Neural progenitor cell (in vitro differentiated cells): ENCODE data around the gene BSND. TPM values are rescaled to one million over a fixed set of nuclear protein-coding genes. Genes with fewer than 3 reads are reported as not detected.

Source experiments
- DNase-seq: peaks from one replicate; pipeline ENCODE4 v3.0.0-alpha.2; 2016; ENCODE audit warnings: low spot score
- H2AFZ ChIP-seq: fragments of 200-600 bp; sonication (generic); replicated peaks from 2 replicates; pipeline ENCODE4 v1.6.1; 2016; ENCODE audit warnings: antibody characterized with exemption
- H3F3A ChIP-seq: fragments of 200-600 bp; sonication (generic); 2 replicates; pipeline ENCODE4 v1.6.1; 2016; ENCODE audit warnings: antibody characterized with exemption, low read depth
- H3K27ac ChIP-seq: fragments of 200-600 bp; sonication (generic); 2 replicates; pipeline ENCODE4 v1.5.1; 2016; ENCODE audit warnings: mild to moderate bottlenecking
- H3K27me3 ChIP-seq: fragments of 200-600 bp; sonication (generic); 2 replicates; pipeline ENCODE4 v1.6.1; 2016; ENCODE audit warnings: mild to moderate bottlenecking, moderate library complexity
- H3K36me3 ChIP-seq: fragments of 200-600 bp; sonication (generic); 2 replicates; pipeline ENCODE4 v1.5.1; 2016
- H3K4me1 ChIP-seq: fragments of 200-600 bp; sonication (generic); 2 replicates; pipeline ENCODE4 v1.6.1; 2016; ENCODE audit warnings: mixed run types
- H3K4me2 ChIP-seq: fragments of 200-600 bp; sonication (generic); 2 replicates; pipeline ENCODE4 v1.6.1; 2016
- H3K4me3 ChIP-seq: fragments of 200-600 bp; sonication (generic); 2 replicates; pipeline ENCODE4 v1.5.1; 2016
- H3K79me2 ChIP-seq: fragments of 200-600 bp; sonication (generic); 2 replicates; pipeline ENCODE4 v1.6.1; 2016; ENCODE audit warnings: low read depth
- H3K9ac ChIP-seq: fragments of 200-600 bp; sonication (generic); 2 replicates; pipeline ENCODE4 v1.6.1; 2016
- H3K9me3 ChIP-seq: fragments of 200-600 bp; sonication (generic); 2 replicates; pipeline ENCODE4 v1.5.1; 2016; ENCODE audit warnings: low read depth
- H4K20me1 ChIP-seq: fragments of 200-600 bp; sonication (generic); 2 replicates; pipeline ENCODE4 v1.6.1; 2016; ENCODE audit warnings: low read depth
- H3K27ac Mint-ChIP-seq: 3 replicates; pipeline ENCODE4 v1.8.0; 2021; ENCODE audit warnings: mixed read lengths
- H3K27me3 Mint-ChIP-seq: 2 replicates; pipeline ENCODE4 v1.8.0; 2022; ENCODE audit warnings: low read depth, mild to moderate bottlenecking, inconsistent platforms, moderate library complexity, mixed read lengths; ENCODE audit not compliant: insufficient read depth
- H3K36me3 Mint-ChIP-seq: 3 replicates; pipeline ENCODE4 v1.8.0; 2021; ENCODE audit warnings: mixed read lengths
- H3K4me1 Mint-ChIP-seq: 3 replicates; pipeline ENCODE4 v1.8.0; 2021; ENCODE audit warnings: mixed read lengths
- H3K4me3 Mint-ChIP-seq: 3 replicates; pipeline ENCODE4 v1.8.0; 2021; ENCODE audit warnings: mild to moderate bottlenecking, moderate library complexity, mixed read lengths
- H3K9me3 Mint-ChIP-seq: 3 replicates; pipeline ENCODE4 v1.8.0; 2020; ENCODE audit warnings: mixed read lengths
- CTCF ChIP-seq: fragments of 200-600 bp; sonication (generic); IDR thresholded peaks from 2 replicates; pipeline ENCODE4 v1.5.1; 2017; ENCODE audit warnings: antibody characterized with exemption, mild to moderate bottlenecking
- EZH2 ChIP-seq: fragments of 200-600 bp; sonication (generic); IDR thresholded peaks from 2 replicates; pipeline ENCODE4 v1.6.1; 2017; ENCODE audit warnings: antibody characterized with exemption, mild to moderate bottlenecking, moderate library complexity
- EZH2phosphoT487 ChIP-seq: fragments of 200-600 bp; sonication (generic); IDR thresholded peaks from 2 replicates; pipeline ENCODE4 v1.6.1; 2017; ENCODE audit warnings: antibody characterized with exemption
- total RNA-seq: library from RNA; depleted of rRNA; stranded (reverse); fragments of >200 nt; gene quantifications from 2 replicates; pipeline ENCODE4 v1.2.3, GENCODE V29; 2015; ENCODE audit warnings: low replicate concordance

Gene BSND
- total RNA-seq, 1 donor from 2014 or later: not detected

GRCh38 chr1:54994355-54994990, 4.3 kb upstream of the BSND start:
- H3K4me1 Mint-ChIP-seq: peaks cover 34% of the 10 kb centered on the region
- H3K4me3 Mint-ChIP-seq: peak overlapping the region; percentile 19
- Histone ChIP-seq H3K9ac (no peak overlapping the region), H4K20me1 (peaks cover 2% of the 10 kb centered on the region), H3K36me3 (no peaks in the 10 kb centered on the region), H3K4me2 (no peak overlapping the region), H3K4me3 (no peak overlapping the region), H3K27me3 (peaks cover 48% of the 10 kb centered on the region), H3F3A (peaks cover 9% of the 10 kb centered on the region), H3K79me2 (no peaks in the 10 kb centered on the region), H3K9me3 (no peaks in the 10 kb centered on the region), H3K4me1 (peaks cover 14% of the 10 kb centered on the region), H2AFZ (no peak overlapping the region), H3K27ac (no peak overlapping the region)
- no peaks in the 10 kb centered on the region for H3K9me3 Mint-ChIP-seq
- peak overlapping the region; percentile 16 for H3K27ac Mint-ChIP-seq
- no peak for TF ChIP-seq EZH2
- no peak for TF ChIP-seq CTCF
- no peak for TF ChIP-seq EZH2phosphoT487
- peaks cover 31% of the 10 kb centered on the region for H3K27me3 Mint-ChIP-seq
- DNase-seq: no peak
- no peaks in the 10 kb centered on the region for H3K36me3 Mint-ChIP-seq

- no peak overlapping the region for H3K4me3 ChIP-seq
- no peaks in the 10 kb centered on the region for H3K9me3 ChIP-seq
- peaks cover 14% of the 10 kb centered on the region for H3K4me1 ChIP-seq
- Mint-ChIP-seq H3K27me3 (peaks cover 35% of the 10 kb centered on the region), H3K4me1 (peaks cover 32% of the 10 kb centered on the region), H3K9me3 (no peaks in the 10 kb centered on the region), H3K27ac (peak overlapping the region; percentile 16), H3K36me3 (no peaks in the 10 kb centered on the region), H3K4me3 (peak overlapping the region; percentile 18)
- H4K20me1 ChIP-seq: peaks cover 2% of the 10 kb centered on the region
- H3K36me3 ChIP-seq: no peaks in the 10 kb centered on the region
- peaks cover 55% of the 10 kb centered on the region for H3K27me3 ChIP-seq
- no peak for DNase-seq
- H3K4me2 ChIP-seq: peak overlapping the region; percentile 7
- no peak overlapping the region for H2AFZ ChIP-seq
- no peak overlapping the region for H3K9ac ChIP-seq
- H3K27ac ChIP-seq: no peak overlapping the region
- H3F3A ChIP-seq: peaks cover 9% of the 10 kb centered on the region
- H3K79me2 ChIP-seq: no peaks in the 10 kb centered on the region
- TF ChIP-seq CTCF: no peak
- no peak for TF ChIP-seq EZH2
- no peak for TF ChIP-seq EZH2phosphoT487
Observed at GRCh38 chr1:54995013-54995760, 3.5 kb upstream of the BSND start.

- peaks cover 9% of the 10 kb centered on the region for H3F3A ChIP-seq
- peaks cover 61% of the 10 kb centered on the region for H3K27me3 ChIP-seq
- peaks cover 14% of the 10 kb centered on the region for H3K4me1 ChIP-seq
- peak overlapping the region; percentile 6 for H3K4me3 Mint-ChIP-seq
- no peak overlapping the region for H3K27ac Mint-ChIP-seq
- H3K36me3 ChIP-seq: no peaks in the 10 kb centered on the region
- no peak for DNase-seq
- peaks cover 38% of the 10 kb centered on the region for H3K27me3 Mint-ChIP-seq
- H3K9me3 Mint-ChIP-seq: no peaks in the 10 kb centered on the region
- no peaks in the 10 kb centered on the region for H3K9me3 ChIP-seq
- H4K20me1 ChIP-seq: peaks cover 2% of the 10 kb centered on the region
- no peak overlapping the region for H2AFZ ChIP-seq
- H3K4me1 Mint-ChIP-seq: peaks cover 32% of the 10 kb centered on the region
- no peak overlapping the region for H3K27ac ChIP-seq
- no peak for TF ChIP-seq EZH2
- TF ChIP-seq EZH2phosphoT487: no peak
- TF ChIP-seq CTCF: no peak
- H3K4me3 ChIP-seq: no peak overlapping the region
- H3K4me2 ChIP-seq: no peak overlapping the region
- no peak overlapping the region for H3K9ac ChIP-seq
- no peaks in the 10 kb centered on the region for H3K79me2 ChIP-seq
- H3K36me3 Mint-ChIP-seq: no peaks in the 10 kb centered on the region
Observed at GRCh38 chr1:54995835-54996234, 2.9 kb upstream of the BSND start.
